ENCODE measurements around the gene MRPL34.

The MRPL34 gene

GRCh38 chr19:17327654-17328516, 22.2 kb downstream of the MRPL34 start:
- no peak for DNase-seq (ENCODE audit: low read depth in 2 of 2)

DNA sequence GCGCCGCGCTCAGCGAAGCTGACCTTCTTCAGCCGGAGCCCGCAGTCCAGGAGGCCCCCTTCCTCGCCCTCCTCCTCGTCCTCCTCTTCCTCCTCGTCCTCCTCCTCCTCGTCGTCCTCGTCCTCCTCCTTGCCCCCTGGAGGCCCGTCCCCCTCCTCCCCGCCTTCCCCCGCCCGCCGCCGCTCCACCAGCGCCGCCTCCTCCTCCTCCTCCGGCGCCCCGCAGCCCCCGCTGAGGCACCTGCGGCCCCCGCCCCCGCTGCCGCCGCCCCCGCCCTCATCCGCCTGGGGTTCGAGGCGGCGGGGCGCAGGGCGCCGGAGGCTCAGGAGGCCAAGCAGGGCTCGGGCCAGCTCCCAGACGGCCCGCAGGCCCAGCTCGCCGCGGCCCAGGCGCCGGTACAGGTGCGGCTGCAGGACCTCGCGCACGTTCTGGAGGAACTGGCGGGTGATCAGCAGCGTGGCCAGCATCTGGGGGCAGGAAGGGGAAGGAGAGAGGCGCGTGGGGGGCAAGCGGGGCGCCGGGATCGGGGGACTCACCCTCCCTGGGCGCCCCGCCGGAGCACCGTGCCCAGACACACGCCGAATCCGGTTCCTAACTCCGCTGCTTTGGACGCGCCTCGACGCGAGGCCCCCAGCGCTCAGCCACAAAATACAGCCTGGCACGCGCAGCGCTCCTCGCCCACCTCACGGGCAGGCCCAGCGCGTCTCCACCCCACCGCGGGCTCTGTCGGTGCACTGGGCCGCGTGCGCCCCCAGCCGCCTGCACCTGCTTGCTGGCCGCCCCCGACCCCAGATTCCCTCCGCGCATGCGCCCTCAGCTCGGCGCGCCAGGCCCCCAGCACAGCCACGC, 23.1 kb downstream of the MRPL34 start:
- DNase-seq (ENCODE audit: low read depth in 2 of 2): no peak

- DNase-seq (ENCODE audit: low read depth in 2 of 2): no peak
Observed at GRCh38 chr19:17329366-17330261, 23.9 kb downstream of the MRPL34 start.

DNA sequence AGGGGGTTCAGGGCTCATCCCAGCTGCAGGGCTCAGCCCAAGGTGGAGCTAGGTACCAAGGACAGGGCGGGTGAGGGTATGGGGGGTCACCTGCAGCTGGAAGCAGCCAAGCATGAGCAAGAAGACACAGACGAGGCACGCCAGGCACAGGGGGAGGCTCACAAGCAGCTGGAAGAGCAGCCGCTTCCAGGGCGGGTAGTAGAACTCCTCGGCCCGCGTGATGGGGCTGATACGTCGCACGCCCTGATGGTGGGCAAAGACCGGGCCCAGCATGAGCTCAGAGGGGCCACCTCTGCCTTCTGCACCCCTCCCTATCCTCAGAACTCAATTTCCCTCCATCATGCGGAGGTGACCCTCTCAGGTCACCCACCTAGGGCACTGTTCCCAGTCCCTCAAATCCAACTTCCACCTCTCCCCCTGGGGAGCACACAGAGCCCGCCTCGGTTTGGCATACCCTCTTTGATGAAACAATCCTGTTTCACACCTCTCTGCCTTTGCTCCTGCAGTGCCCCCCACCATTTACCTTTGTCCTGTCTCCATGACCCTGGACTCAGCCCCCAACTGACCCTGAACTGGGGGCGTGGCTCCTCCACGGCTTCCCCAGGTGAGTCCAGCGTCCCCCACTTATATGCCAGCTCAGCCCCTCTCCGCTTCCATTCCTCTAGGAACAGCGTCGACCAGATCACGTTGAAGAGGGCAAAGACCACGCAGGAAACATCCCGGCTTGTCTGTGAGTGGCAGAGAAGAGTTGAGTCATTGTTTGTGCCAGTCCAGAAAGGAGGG, 24.8 kb downstream of the MRPL34 start:
- DNase-seq (ENCODE audit: low read depth in 2 of 2): no peak

DNA sequence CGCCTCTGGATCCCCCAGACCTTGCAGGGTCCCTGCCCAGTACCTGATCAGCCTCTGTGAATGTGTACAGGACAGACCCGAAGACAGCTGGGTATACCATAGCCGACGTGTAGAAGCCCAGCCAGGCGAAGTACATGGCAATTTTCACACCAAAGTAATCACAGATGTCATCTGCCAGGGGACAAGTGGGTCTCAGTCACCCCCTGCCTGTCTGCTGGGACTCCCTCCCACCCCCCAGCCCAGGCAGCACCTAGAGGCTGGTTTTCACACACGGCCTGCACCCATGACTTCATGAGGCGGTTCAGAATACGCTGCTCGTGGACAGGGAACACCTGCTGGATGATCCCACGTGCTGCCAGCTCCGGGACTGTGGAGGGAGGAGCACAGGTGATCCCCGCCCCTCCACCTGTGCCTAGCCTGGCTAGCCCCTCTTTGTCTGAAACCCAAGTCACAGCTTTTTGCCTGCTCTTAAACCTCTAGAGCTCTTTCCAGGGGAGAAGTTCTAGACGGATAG, 25.4 kb downstream of the MRPL34 start:
- no peak for DNase-seq (ENCODE audit: low read depth in 2 of 2)

GRCh38 chr19:17332360-17332676, 26.6 kb downstream of the MRPL34 start:
- no peak for DNase-seq (ENCODE audit: low read depth in 2 of 2)

DNA sequence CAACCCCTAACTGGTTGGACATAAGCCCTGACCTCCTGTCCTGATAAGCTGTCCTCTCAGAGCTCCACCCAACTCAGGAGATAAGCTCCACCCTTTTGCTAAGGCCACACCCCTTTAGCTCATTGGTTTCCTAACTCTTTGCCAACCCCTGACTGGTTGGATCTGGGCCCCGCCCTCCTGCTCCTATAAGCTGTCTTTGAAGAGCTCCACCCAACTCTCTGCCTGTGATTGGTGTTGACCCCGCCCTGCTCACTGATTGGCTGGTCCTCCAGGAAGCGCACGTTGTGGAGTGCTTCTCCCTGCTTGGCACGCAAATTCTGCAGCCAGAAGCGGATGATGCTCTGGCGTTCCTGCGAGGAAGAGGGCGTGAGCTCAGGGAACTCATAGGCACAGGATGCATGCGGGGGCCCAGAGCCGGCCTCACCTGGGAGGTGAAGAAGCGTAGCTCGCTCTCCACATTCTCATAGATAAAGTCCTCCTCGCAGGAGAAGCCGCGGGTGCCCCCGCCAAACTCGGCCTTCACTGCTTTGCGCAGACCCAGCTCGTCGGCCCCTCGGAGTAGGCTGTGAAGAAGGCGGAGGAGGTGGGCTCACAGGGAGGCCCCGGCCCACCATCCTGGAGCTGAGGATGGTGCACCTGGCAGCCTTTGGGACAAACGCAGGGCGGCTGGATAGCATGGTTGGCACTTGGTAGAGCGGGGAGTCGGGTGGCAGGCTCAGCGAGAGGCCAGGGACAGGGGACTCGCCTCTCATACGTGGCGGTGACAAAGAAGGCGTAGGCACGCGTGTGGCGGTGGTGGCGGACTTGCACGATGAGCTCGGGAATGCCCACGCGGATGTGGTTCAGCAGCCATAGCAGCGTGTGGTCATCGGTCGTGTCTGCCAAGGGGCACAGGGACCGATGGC, 27.3 kb downstream of the MRPL34 start:
- no peak for DNase-seq (ENCODE audit: low read depth in 2 of 2)

DNA sequence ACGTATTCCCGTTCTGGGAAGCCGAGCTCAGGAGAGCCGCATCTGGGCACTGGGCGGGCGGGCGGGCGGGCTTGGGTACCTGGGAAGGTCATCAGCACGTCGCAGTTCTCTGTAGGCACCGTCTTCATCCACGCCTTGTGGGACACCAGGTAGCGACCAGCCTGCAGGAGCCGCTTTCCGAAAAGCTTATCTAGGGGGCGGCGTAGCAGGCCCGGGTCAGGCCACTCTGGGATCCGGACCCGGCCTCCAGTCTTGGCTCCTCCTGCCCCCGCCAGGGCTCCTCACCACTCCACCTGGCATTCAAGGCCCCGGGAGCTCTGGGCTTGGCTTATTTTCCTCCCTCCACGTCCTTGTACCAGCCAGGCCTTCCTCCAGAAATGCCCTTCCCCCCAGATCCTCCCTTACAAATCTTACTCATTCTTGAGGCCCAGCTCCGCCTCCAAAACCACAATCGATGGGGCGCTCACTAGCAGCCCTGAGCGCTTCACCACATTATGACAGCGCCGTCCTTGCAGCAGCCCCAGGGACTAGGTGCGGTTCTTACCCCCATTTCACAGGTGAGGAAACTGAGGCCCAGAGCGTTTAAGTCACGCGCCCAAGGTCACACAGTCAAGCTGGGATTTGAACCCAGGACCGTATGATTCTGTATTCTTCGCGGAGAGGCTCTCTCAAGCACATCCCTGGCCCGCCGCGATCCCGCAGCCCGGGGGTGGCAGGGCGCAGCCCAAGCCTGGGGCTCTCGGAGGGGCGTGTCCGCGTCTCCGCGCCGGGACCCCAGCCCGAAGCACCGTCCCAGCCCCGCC, 28.1 kb downstream of the MRPL34 start:
- DNase-seq (ENCODE audit: low read depth in 2 of 2): peak; percentile 68 to 70

GRCh38 chr19:17334414-17335409, 29.0 kb downstream of the MRPL34 start, which contains the start of gene ANO8:
Gene ANO8 (minus strand): TSS chr19:17334855. CDS start chr19:17334670, 185 bp downstream.
- DNase-seq (ENCODE audit: low read depth in 2 of 2): peak; percentile 90 to 94

DNA sequence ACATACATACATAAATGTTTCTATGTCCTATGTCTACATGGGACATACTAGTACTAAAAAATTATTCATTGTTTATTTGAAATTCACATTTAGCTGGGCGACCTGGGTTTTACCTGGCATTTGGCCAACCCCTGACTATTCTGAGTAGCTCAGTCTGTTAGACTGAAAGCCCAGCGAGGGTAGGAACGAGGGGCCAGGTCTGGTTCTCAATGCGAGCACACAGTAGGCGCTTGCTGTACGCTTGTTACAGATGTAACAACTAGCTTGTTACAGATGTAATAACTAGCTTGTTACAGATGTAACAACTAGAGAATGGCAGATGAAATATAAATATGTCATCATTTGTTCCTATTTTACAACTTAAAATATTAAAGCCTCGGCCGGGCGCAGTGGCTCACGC, 29.9 kb downstream of the MRPL34 start:
- no peak for DNase-seq (ENCODE audit: low read depth in 2 of 2)

- peak; percentile 94 to 96 for DNase-seq (ENCODE audit: low read depth in 2 of 2)
Observed at GRCh38 chr19:17336872-17337674, 31.4 kb downstream of the MRPL34 start, which contains the start of gene GTPBP3. Gene GTPBP3 (plus strand): TSS chr19:17337553. CDS start chr19:17337612, 59 bp downstream.

- DNase-seq (ENCODE audit: low read depth in 2 of 2): peak in 1 of 2 donors; percentile 45
Observed at GRCh38 chr19:17337675-17338432, 32.2 kb downstream of the MRPL34 start.

- no peak for DNase-seq (ENCODE audit: low read depth in 2 of 2)
Observed at GRCh38 chr19:17338433-17339078, 32.9 kb downstream of the MRPL34 start.

- DNase-seq (ENCODE audit: low read depth in 2 of 2): peak in 1 of 2 donors; percentile 64
Observed at GRCh38 chr19:17339088-17339741, 33.5 kb downstream of the MRPL34 start.
